ENCODE measurements around the gene LRGUK.

- TF ChIP-seq, protein P1, sequence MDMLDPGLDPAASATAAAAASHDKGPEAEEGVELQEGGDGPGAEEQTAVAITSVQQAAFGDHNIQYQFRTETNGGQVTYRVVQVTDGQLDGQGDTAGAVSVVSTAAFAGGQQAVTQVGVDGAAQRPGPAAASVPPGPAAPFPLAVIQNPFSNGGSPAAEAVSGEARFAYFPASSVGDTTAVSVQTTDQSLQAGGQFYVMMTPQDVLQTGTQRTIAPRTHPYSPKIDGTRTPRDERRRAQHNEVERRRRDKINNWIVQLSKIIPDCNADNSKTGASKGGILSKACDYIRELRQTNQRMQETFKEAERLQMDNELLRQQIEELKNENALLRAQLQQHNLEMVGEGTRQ (CRISPR knock-in tag; IDR thresholded peaks at IDR 0.05) = no peak
- TF ChIP-seq, protein P2, sequence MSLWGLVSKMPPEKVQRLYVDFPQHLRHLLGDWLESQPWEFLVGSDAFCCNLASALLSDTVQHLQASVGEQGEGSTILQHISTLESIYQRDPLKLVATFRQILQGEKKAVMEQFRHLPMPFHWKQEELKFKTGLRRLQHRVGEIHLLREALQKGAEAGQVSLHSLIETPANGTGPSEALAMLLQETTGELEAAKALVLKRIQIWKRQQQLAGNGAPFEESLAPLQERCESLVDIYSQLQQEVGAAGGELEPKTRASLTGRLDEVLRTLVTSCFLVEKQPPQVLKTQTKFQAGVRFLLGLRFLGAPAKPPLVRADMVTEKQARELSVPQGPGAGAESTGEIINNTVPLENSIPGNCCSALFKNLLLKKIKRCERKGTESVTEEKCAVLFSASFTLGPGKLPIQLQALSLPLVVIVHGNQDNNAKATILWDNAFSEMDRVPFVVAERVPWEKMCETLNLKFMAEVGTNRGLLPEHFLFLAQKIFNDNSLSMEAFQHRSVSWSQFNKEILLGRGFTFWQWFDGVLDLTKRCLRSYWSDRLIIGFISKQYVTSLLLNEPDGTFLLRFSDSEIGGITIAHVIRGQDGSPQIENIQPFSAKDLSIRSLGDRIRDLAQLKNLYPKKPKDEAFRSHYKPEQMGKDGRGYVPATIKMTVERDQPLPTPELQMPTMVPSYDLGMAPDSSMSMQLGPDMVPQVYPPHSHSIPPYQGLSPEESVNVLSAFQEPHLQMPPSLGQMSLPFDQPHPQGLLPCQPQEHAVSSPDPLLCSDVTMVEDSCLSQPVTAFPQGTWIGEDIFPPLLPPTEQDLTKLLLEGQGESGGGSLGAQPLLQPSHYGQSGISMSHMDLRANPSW (CRISPR knock-in tag; conservative IDR thresholded peaks at IDR 0.05; ENCODE audit: low read depth) = no peak
- TF ChIP-seq CTCF (IDR thresholded peaks at IDR 0.05) (no peak), JUN (CRISPR knock-in tag; IDR thresholded peaks at IDR 0.05) (no peak), MAX (CRISPR knock-in tag; IDR thresholded peaks at IDR 0.05) (no peak), PREB (CRISPR knock-in tag; IDR thresholded peaks at IDR 0.05; ENCODE audit: borderline replicate concordance) (no peak)
These were observed 151.5 kb downstream of the LRGUK start for GRCh38 chr7:134278502-134279153.
